GM23338 (cell line): Measurements from ENCODE around the gene ULBP2. TPM values are rescaled to one million over a fixed set of nuclear protein-coding genes. Genes with fewer than 3 reads are reported as not detected.

Experiments used
- ATAC-seq: fragments of 200-7000 bp; cut with Tn5 transposase; 3 replicates; pipeline ENCODE4 v1.9.1; 2020
- DNase-seq: peaks from one replicate; pipeline ENCODE4 v3.0.0-alpha.2; 2015; ENCODE audit warnings: low spot score
- H2AFZ ChIP-seq: fragments of 200-600 bp; sonication (generic); 2 replicates; pipeline ENCODE4 v1.8.0; 2016; ENCODE audit warnings: antibody characterized with exemption, mild to moderate bottlenecking, moderate library complexity
- H3F3A ChIP-seq: fragments of 200-600 bp; sonication (generic); replicated peaks from 2 replicates; pipeline ENCODE4 v1.8.0; 2017; ENCODE audit warnings: antibody characterized with exemption, mixed run types, low read depth
- H3K27ac ChIP-seq: fragments of 200-600 bp; sonication (generic); 2 replicates; pipeline ENCODE4 v1.6.1; 2016; ENCODE audit warnings: low read depth
- H3K27me3 ChIP-seq: fragments of 200-600 bp; sonication (generic); 2 replicates; pipeline ENCODE4 v1.8.0; 2016; ENCODE audit warnings: mild to moderate bottlenecking, mixed run types, moderate library complexity; ENCODE audit not compliant: insufficient read depth
- H3K36me3 ChIP-seq: fragments of 200-600 bp; sonication (generic); 2 replicates; pipeline ENCODE4 v1.8.0; 2016; ENCODE audit warnings: mild to moderate bottlenecking; ENCODE audit not compliant: insufficient read depth
- H3K4me1 ChIP-seq: fragments of 200-600 bp; sonication (generic); 2 replicates; pipeline ENCODE4 v1.8.0; 2016; ENCODE audit warnings: mild to moderate bottlenecking, moderate library complexity; ENCODE audit not compliant: insufficient read depth
- H3K4me2 ChIP-seq: fragments of 200-600 bp; sonication (generic); 2 replicates; pipeline ENCODE4 v1.7.1; 2017; ENCODE audit warnings: mixed run types
- H3K4me3 ChIP-seq: fragments of 200-600 bp; sonication (generic); 2 replicates; pipeline ENCODE4 v1.6.1; 2016; ENCODE audit warnings: mixed run types
- H3K79me2 ChIP-seq: fragments of 200-600 bp; sonication (generic); replicated peaks from 2 replicates; pipeline ENCODE4 v1.8.0; 2017; ENCODE audit warnings: mild to moderate bottlenecking; ENCODE audit not compliant: insufficient read depth
- H3K9me2 ChIP-seq: fragments of 200-600 bp; sonication (generic); 2 replicates; pipeline ENCODE4 v1.8.0; 2017; ENCODE audit not compliant: insufficient read depth
- H4K20me1 ChIP-seq: fragments of 200-600 bp; sonication (generic); replicated peaks from 2 replicates; pipeline ENCODE4 v1.8.0; 2017; ENCODE audit warnings: mild to moderate bottlenecking; ENCODE audit not compliant: insufficient read depth
- H3K27ac Mint-ChIP-seq: 2 replicates; pipeline ENCODE4 v1.8.0; 2020; ENCODE audit warnings: inconsistent platforms, mild to moderate bottlenecking, moderate library complexity, mixed read lengths
- H3K27me3 Mint-ChIP-seq: 3 replicates; pipeline ENCODE4 v1.8.0; 2022; ENCODE audit warnings: low read depth, mild to moderate bottlenecking, moderate library complexity, mixed read lengths, inconsistent platforms; ENCODE audit not compliant: insufficient read depth, poor library complexity
- H3K36me3 Mint-ChIP-seq: 3 replicates; pipeline ENCODE4 v1.8.0; 2021; ENCODE audit warnings: low read depth, mild to moderate bottlenecking, inconsistent platforms, moderate library complexity, mixed read lengths
- H3K4me1 Mint-ChIP-seq: 3 replicates; pipeline ENCODE4 v1.8.0; 2020; ENCODE audit warnings: mild to moderate bottlenecking, inconsistent platforms, mixed read lengths
- H3K4me3 Mint-ChIP-seq: 3 replicates; pipeline ENCODE4 v1.8.0; 2021; ENCODE audit warnings: moderate library complexity, mild to moderate bottlenecking, inconsistent platforms, mixed read lengths
- H3K9me3 Mint-ChIP-seq: 3 replicates; pipeline ENCODE4 v1.8.0; 2020; ENCODE audit warnings: moderate library complexity, mild to moderate bottlenecking, inconsistent platforms, mixed read lengths
- CREB1 ChIP-seq: fragments of 250-450 bp; sonication (Bioruptor Pico); IDR thresholded peaks from 2 replicates; pipeline ENCODE4 v1.5.0; 2020; ENCODE audit warnings: low read depth, mild to moderate bottlenecking, moderate library complexity
- EZH2 ChIP-seq: fragments of 200-600 bp; sonication (generic); IDR thresholded peaks from one replicate; pipeline ENCODE4 v1.8.0; 2017; ENCODE audit warnings: antibody characterized with exemption, mild to moderate bottlenecking, low read depth; ENCODE audit not compliant: unreplicated experiment
- POLR2AphosphoS5 ChIP-seq: IDR thresholded peaks from 2 replicates; pipeline ENCODE4 v1.6.1; 2016; ENCODE audit warnings: antibody characterized with exemption, low read depth
- REST ChIP-seq: IDR thresholded peaks from one replicate; pipeline ENCODE4 v1.6.1; 2018; ENCODE audit warnings: antibody characterized with exemption; ENCODE audit not compliant: unreplicated experiment
- ZNF114 ChIP-seq: fragments of 250-450 bp; sonication (Bioruptor Pico); IDR thresholded peaks from 2 replicates; pipeline ENCODE4 v1.5.0; 2020; ENCODE audit warnings: mild to moderate bottlenecking, moderate library complexity
- ZNF462 ChIP-seq: fragments of 250-450 bp; sonication (Bioruptor Pico); IDR thresholded peaks from 2 replicates; pipeline ENCODE4 v1.5.0; 2020; ENCODE audit warnings: mild to moderate bottlenecking, moderate library complexity
- polyA plus RNA-seq: library from polyadenylated mRNA; unstranded; fragments of >200 nt; fragmentation: Nextera tagmentation; extraction: Ambion mirVana; gene quantifications from 2 replicates; pipeline ENCODE4 v1.2.1, GENCODE V29; 2016
- total RNA-seq: library from RNA; depleted of rRNA; stranded (reverse); fragments of >200 nt; shearing (Covaris generic); gene quantifications from 2 replicates; pipeline ENCODE4 v1.2.3, GENCODE V29; 2014

Gene ULBP2
- total and polyA plus RNA-seq, 2 experiments from 2014 or later, result not detected

DNA sequence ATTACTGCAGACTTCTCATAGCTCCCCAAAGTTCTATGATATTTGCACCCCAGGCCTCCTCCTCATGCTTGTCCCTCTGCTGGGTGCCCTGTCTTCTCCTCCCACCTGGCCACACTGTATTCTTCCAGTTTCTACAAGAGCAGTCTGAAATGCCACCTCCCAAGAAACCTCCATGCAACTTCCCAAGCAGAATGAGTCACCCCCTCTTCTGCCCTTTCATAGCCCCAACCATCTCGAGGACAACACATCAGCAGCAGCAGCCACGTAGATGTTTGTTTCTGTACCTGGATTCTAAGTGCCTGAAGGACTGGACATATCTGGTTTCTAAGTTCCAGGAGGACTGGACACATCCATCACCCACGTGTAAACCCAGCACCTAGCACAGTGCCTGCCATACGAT, 6.6 kb upstream of the ULBP2 start (continued):
- no peak for TF ChIP-seq ZNF462
- no peak for TF ChIP-seq CREB1

GRCh38 chr6:149935668-149936067, 6.1 kb upstream of the ULBP2 start:
- Mint-ChIP-seq H3K9me3 (peaks cover 2% of the 10 kb centered on the region; the same call in 2 of the 3 replicates), H3K4me3 (no peak overlapping the region), H3K27me3 (peaks cover 65% of the 10 kb centered on the region), H3K36me3 (no peaks in the 10 kb centered on the region; the same call in 2 of the 3 replicates), H3K4me1 (peaks cover 6% of the 10 kb centered on the region), H3K27ac (no peak overlapping the region)
- no peak overlapping the region for H3K4me2 ChIP-seq
- TF ChIP-seq REST (no peak), CREB1 (no peak), ZNF114 (CRISPR knock-in tag) (no peak), POLR2AphosphoS5 (no peak), EZH2 (no peak)
- peaks cover 84% of the 10 kb centered on the region for H3K27me3 ChIP-seq
- H3F3A ChIP-seq, result no peaks in the 10 kb centered on the region
- H3K4me1 ChIP-seq, result peaks cover 8% of the 10 kb centered on the region; the same call in 1 of the 2 replicates
- H3K36me3 ChIP-seq, result no peaks in the 10 kb centered on the region
- H3K9me2 ChIP-seq, result no peaks in the 10 kb centered on the region
- ATAC-seq, result no peak
- H3K27ac ChIP-seq, result no peak overlapping the region
- H3K4me3 ChIP-seq, result no peak overlapping the region
- no peaks in the 10 kb centered on the region; the same call in 1 of the 2 replicates for H4K20me1 ChIP-seq
- no peak overlapping the region for H2AFZ ChIP-seq
- no peak for DNase-seq
- no peaks in the 10 kb centered on the region for H3K79me2 ChIP-seq
